Fibroblast of skin of abdomen (primary cell): ENCODE data around the gene DENND5B.
"Not testable (repeated sequence)": the region's sequence is repeated elsewhere in the genome, so short reads cannot be mapped to it uniquely, and the experiment has no call there.

Experiments
- DNase-seq: peaks from one replicate; pipeline ENCODE4 v3.0.0-alpha.2; 2013

The DENND5B gene

DNA sequence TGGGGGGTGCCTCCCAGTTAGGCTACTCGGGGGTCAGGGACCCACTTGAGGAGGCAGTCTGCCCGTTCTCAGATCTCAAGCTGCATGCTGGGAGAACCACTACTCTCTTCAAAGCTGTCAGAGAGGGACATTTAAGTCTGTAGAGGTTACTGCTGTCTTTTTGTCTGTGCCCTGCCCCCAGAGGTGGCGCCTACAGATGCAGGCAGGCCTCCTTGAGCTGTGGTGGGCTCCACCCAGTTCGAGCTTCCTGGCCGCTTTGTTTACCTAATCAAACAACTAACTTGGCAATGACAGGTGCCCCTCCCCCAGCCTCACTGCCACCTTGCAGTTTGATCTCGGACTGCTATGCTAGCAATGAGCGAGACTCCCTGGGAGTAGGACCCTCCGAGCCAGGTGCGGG lies 35.5 kb downstream of the DENND5B start:
- not testable (repeated sequence) for DNase-seq

DNA sequence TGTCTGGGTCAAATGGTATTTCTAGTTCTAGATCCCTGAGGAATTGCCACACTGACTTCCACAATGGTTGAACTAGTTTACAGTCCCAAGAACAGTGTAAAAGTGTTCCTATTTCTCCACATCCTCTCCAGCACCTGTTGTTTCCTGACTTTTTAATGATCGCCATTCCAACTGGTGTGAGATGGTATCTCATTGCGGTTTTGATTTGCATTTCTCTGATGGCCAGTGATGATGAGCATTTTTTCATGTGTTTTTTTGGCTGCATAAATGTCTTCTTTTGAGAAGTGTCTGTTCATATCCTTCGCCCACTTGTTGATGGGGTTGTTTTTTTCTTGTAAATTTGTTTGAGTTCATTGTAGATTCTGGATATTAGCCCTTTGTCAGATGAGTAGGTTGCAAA lies 40.3 kb downstream of the DENND5B start:
- DNase-seq = not testable (repeated sequence)

DNA sequence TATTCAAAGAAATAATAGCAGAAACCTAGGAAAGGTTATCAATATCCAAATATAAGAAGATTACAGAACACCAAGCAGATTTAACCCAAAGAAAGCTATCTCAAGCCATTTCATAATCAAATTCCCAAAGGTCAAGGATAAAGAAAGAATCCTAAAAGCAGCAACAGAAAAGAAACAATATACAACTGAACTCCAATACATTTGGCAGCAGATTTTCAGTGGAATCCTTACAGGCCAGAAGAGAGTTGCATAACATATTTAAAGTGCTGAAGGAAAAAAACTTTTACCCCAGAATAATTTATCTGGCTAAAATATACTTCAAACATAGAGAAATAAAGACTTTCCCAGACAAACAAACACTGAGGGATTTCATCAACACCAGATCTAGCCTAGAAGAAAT lies 54.3 kb downstream of the DENND5B start:
- DNase-seq = no peak

- no peak for DNase-seq
Measured at GRCh38 chr12:31533470-31533869, 57.5 kb downstream of the DENND5B start.

- no peak for DNase-seq
Measured at GRCh38 chr12:31531893-31532292, 59.0 kb downstream of the DENND5B start.

- no peak for DNase-seq
Measured at GRCh38 chr12:31528095-31528494, 62.8 kb downstream of the DENND5B start.

DNA sequence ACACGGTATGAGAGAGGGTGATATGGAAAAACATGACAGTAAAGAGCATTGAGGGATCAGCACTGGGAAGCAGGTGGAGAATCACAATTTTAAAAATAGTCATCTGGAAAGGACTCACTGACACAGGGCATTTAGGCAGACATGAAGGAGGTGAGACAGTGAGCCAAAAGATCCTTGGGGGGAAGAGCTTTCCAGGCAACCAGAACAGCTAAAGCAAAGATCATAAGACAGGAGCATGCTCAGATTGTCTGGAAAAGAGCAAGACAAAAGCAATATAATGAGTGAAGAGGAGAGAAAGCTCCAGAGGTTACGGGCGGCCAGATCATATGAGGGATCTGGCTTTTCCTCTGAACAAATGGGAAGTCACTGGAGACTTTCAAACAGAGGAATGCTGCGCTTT lies 63.9 kb downstream of the DENND5B start:
- DNase-seq = no peak

DNA sequence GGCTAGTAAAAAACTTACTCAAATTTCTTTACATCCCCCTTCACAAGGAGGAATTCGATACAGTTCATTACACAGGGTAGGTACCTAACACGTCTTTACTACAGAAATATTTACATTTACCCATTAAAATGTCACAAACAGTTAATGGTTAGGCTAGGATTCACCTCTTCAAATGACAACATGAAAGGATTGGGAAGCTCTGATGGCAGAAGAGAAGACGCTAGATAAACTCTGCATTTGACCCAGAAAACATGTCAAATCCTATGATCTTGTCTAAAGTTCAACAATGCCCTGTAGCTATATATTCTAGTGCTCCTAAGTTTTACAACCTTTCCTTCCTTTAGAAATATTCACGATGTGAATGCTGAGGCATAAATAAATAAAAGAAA lies 64.8 kb downstream of the DENND5B start:
- DNase-seq = no peak

- no peak for DNase-seq
Measured at GRCh38 chr12:31525496-31526157, 65.3 kb downstream of the DENND5B start.

- peak; percentile 59 for DNase-seq
Measured at GRCh38 chr12:31524791-31525495, 66.0 kb downstream of the DENND5B start.

GRCh38 chr12:31523306-31523705 lies 67.6 kb downstream of the DENND5B start:
- no peak for DNase-seq

DNA sequence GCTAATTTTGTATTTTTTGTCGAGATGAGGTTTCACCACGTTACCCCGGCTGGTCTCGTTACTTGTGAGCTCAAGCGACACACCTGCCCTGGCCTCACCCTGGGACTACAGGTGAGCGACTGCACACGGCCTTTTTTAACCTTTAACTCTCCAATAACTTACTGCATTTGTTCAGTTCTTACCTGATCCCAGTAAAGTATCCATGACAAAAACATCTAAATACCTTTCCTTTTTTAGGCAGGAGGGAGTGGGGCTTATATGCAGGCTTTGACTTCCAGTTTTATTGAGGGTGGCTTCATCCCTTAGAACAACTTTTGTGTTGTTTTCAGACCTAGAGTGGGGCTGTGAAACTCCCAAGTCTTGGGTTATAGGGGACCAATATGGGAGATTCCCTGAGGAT lies 68.3 kb downstream of the DENND5B start:
- DNase-seq = no peak

GRCh38 chr12:31521964-31522363 lies 69.0 kb downstream of the DENND5B start:
- DNase-seq = peak; percentile 28

DNA sequence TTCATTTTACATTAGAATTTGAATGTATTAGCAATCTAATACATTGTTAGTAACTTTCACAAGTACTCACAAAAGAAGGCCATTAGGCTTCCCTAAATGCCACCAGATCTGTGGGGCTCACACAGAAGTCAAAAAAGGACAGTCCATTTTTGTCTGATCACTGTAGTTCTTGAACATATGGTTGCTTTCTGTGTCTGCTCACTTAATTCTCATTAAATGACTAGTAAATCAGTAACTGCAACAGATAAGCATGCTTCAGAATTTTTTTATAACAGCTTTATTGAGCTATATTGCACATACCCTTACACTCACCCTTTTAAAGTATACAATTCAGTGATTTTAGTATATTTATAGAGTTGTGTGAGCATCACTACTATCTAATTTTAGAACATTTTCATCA lies 71.4 kb downstream of the DENND5B start:
- no peak for DNase-seq

DNA sequence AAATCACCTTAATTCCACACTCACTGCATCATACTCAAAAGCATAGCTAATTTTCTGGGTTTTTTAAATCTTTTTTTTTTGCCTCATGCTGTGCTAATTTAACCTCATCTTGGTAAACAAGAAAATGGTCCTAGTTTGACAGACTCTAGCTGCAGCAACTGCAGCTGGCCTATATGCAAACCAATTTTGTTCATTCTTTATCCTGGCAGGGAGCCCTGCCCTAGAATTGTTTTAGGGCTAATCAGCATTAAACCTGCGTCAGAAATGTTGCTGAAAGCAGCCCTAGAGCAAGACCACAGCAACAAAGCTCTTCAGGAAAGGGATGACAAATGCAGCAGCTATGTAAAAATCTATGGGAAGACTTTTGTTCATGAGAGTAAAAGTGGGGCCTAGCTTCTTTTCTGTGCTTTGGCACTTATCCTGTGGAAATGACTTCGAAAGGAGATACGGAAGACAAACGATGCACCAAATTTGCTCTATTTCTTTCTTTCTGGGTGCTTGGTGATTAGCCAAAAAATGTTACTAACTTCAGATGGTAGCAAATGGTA lies 72.2 kb downstream of the DENND5B start:
- DNase-seq = peak; percentile 100

- DNase-seq = no peak
Measured at GRCh38 chr12:31517994-31518393, 72.9 kb downstream of the DENND5B start.

DNA sequence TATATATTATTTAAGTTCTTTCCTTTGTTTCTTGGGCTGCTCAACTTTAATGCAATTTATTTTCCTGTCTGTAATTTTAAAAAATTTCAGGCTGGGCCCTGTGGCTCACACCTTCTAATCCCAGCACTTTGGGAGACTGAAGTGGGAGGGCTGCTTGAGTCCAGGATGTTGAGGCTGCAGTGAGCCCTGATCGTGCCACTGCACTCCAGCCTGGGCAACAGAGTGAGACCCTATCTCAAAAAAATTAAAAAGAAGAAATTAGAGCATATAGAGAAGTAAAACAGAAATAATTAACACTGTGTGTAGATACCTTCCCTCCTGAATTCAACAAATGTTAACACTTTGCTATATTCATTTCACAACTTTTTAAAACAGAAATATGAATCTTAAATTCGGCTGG lies 74.2 kb downstream of the DENND5B start:
- DNase-seq = no peak

GRCh38 chr12:31514912-31515311 lies 76.0 kb downstream of the DENND5B start:
- no peak for DNase-seq

- no peak for DNase-seq
Measured at GRCh38 chr12:31510034-31510433, 80.9 kb downstream of the DENND5B start.

DNA sequence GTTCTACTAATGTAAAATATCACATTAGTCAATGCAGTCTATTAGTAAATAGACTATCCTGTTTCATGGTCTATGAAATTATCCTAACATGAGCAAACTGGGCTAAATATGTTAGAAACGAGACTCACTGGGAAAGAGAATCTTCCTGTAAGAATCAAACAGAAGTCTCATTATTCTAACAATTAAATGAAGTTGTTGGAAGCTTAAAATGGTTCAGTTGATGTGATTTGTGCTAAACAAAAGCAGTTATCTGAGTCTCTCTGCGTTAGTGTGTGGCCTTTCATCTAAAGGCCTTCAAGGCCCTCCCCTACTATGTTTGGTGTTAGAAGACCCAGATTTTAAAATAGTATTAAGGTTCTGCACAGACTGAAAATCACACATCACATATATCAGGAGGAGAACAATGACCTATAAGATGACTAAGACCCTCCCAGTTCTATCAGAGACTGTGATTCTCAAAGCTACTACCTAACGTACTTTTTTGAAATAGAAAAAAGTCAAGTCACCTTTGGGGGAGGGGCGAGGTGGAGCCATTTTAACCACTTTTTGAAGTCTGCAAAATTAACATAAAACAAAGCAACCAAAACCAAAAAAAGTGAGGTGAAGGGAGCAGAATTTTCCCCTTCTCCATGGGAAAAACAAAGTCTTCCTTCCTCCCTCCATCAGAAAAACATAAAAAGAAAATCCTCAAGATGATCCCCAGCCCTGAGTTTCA lies 82.3 kb downstream of the DENND5B start:
- no peak for DNase-seq

DNA sequence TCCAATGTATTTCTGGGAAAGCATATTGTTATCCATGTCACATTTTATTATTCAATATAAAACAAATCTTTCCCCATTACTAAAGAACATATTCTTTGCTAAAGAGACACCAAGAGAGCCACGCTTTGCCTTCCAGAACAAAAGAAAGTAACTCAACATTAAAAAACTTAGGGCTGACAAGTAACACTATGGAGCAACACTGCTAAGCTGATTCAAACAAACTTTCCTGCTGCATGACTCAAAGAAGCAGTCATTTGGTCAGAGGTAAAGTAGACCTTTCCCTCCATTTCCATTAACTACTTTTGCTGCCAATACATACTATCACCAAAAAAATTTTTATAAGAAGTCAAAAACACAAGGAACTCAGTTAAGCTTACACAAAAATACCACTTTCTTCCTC lies 83.0 kb downstream of the DENND5B start:
- DNase-seq = peak; percentile 38

DNA sequence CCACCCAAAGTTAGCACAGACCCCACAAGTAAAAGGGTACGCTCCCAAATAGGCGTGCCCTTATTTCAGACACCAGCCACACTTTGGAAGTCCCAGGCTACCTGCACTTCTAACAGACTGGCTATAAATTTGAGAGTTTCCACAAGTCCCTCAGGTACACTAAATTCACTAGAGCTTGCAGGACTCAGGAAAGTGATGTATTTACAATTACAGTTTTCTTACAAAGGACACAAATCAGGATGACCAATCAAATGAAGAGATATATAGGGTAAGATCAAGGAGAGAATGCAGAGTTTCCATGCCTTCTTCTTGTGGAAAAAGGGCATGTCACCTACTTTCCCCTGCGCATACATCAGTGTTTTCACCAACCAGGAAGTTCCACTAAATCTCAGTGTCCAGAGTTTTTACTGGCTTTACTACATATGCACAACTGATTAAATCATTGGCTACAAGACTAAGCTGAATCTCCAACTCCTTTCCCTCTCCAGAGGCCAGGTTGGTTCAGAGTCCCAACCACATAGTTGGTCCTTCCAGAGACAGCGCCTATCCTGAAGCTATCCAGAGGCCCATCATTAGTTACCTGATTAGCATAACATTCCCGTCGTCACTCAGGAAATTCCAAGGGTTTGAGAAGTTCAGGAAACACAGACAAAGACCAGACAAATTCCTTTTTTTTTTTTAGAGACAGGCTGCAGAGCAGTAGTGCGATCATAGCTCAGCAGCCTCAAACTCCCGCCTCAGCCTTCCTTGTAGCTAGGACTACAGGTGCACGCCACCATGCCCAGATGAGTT lies 84.2 kb downstream of the DENND5B start:
- peak; percentile 87 for DNase-seq
